HEK293 (cell line): ENCODE results near the gene CEACAM6.
A peak's percentile ranks its signal among the peaks of the same experiment; 100 is the strongest.
"Not testable (repeated sequence)": the region's sequence is repeated elsewhere in the genome, so short reads cannot be mapped to it uniquely, and the experiment has no call there.

ENCODE experiments used
- CTCF ChIA-PET: fragments of 350-600 bp; formaldehyde crosslinking; extraction: SDS; loops from one replicate; lab custom pipeline; 2021; ENCODE audit warnings: antibody characterized with exemption; lab: Yijun Ruan, JAX
- POLR2A ChIA-PET: fragments of 300-600 bp; formaldehyde crosslinking; extraction: SDS; loops from one replicate; lab custom pipeline; 2020; ENCODE audit warnings: antibody characterized with exemption, inconsistent platforms; lab: Yijun Ruan, JAX
- H3K27ac ChIP-seq: fragments of 200-500 bp; sonication (Bioruptor generic); 2 replicates; pipeline ENCODE4 v1.5.1; 2014; ENCODE audit warnings: low read depth, low read length, control low read depth, inconsistent platforms; ENCODE audit errors: extremely low read depth
- H3K36me3 ChIP-seq, 2 experiments: fragments of 200-500 bp in 1 of 2; sonication (Bioruptor generic) in 1 of 2; 1 replicate in 1 of 2; 2 replicates in 1 of 2; pipeline ENCODE4 v1.5.1; 2014 to 2017; ENCODE audit warnings: inconsistent platforms in 2 of 2, low read length in 2 of 2; ENCODE audit not compliant: control insufficient read depth in 2 of 2, insufficient read depth in 1 of 2
- H3K4me1 ChIP-seq: fragments of 200-500 bp; sonication (Bioruptor generic); 2 replicates; pipeline ENCODE4 v1.5.1; 2014; ENCODE audit warnings: mild to moderate bottlenecking, low read length, inconsistent platforms; ENCODE audit not compliant: control insufficient read depth, insufficient read depth
- H3K4me3 ChIP-seq: 2 replicates; pipeline ENCODE4 v1.5.1; 2011; ENCODE audit warnings: low read depth, mild to moderate bottlenecking, control low read depth, low read length, moderate library complexity
- H3K9me3 ChIP-seq: fragments of 200-500 bp; sonication (Bioruptor generic); 2 replicates; pipeline ENCODE4 v1.5.1; 2014; ENCODE audit warnings: low read depth, low read length, inconsistent platforms; ENCODE audit not compliant: control insufficient read depth, insufficient read depth
- GLIS1 ChIP-seq: fragments of 450-650 bp; formaldehyde crosslinking; IDR thresholded peaks from 2 replicates; pipeline ENCODE4 v1.5.1; 2016; ENCODE audit warnings: missing biosample characterization, missing genetic modification characterization
- HOXD13 ChIP-seq: sonication (generic); formaldehyde crosslinking; IDR thresholded peaks from 2 replicates; pipeline ENCODE4 v1.8.0; 2022; ENCODE audit warnings: missing genetic modification reagents, borderline replicate concordance
- KLF7 ChIP-seq: fragments of 450-650 bp; formaldehyde crosslinking; IDR thresholded peaks from 2 replicates; pipeline ENCODE4 v1.5.1; 2016; ENCODE audit warnings: missing biosample characterization, missing genetic modification characterization, borderline replicate concordance
- KLF9 ChIP-seq: fragments of 450-650 bp; formaldehyde crosslinking; IDR thresholded peaks from 2 replicates; pipeline ENCODE4 v1.5.1; 2016; ENCODE audit warnings: missing biosample characterization, missing genetic modification characterization, low read depth
- MZF1 ChIP-seq: fragments of 450-650 bp; formaldehyde crosslinking; IDR thresholded peaks from 2 replicates; pipeline ENCODE4 v1.5.1; 2017; ENCODE audit warnings: missing biosample characterization, missing genetic modification characterization, borderline replicate concordance
- WT1 ChIP-seq: fragments of 450-650 bp; formaldehyde crosslinking; IDR thresholded peaks from 2 replicates; pipeline ENCODE4 v1.5.1; 2016; ENCODE audit warnings: missing biosample characterization, missing genetic modification characterization
- ZNF302 ChIP-seq: fragments of 450-650 bp; formaldehyde crosslinking; IDR thresholded peaks from 2 replicates; pipeline ENCODE4 v1.5.1; 2016; ENCODE audit warnings: missing biosample characterization, missing genetic modification characterization, low read depth
- ZNF37A ChIP-seq: fragments of 450-650 bp; IDR thresholded peaks from 2 replicates; pipeline ENCODE4 v1.5.1; 2018; ENCODE audit warnings: missing biosample characterization, missing genetic modification characterization
- ZNF423 ChIP-seq: fragments of 450-650 bp; formaldehyde crosslinking; IDR thresholded peaks from 2 replicates; pipeline ENCODE4 v1.5.1; 2016; ENCODE audit warnings: missing biosample characterization, missing genetic modification characterization
- ZNF560 ChIP-seq: fragments of 450-650 bp; formaldehyde crosslinking; IDR thresholded peaks from 2 replicates; pipeline ENCODE4 v1.5.1; 2017; ENCODE audit warnings: missing biosample characterization, missing genetic modification characterization, borderline replicate concordance
- ZNF624 ChIP-seq: fragments of 450-650 bp; formaldehyde crosslinking; IDR thresholded peaks from 2 replicates; pipeline ENCODE4 v1.5.1; 2017; ENCODE audit warnings: missing biosample characterization, missing genetic modification characterization
- ZNF777 ChIP-seq: fragments of 450-650 bp; formaldehyde crosslinking; IDR thresholded peaks from 2 replicates; pipeline ENCODE4 v1.5.1; 2017; ENCODE audit warnings: missing biosample characterization, missing genetic modification characterization, borderline replicate concordance
- TF ChIP-seq, protein P1 (sequence below): fragments of 450-650 bp; formaldehyde crosslinking; IDR thresholded peaks from 2 replicates; pipeline ENCODE4 v1.5.1; 2016; ENCODE audit warnings: missing biosample characterization, missing genetic modification characterization, borderline replicate concordance
- TF ChIP-seq, protein P2 (sequence below): fragments of 450-650 bp; formaldehyde crosslinking; IDR thresholded peaks from 2 replicates; pipeline ENCODE4 v1.5.1; 2017; ENCODE audit warnings: missing biosample characterization, missing genetic modification characterization
- TF ChIP-seq, protein P3 (sequence below): fragments of 450-650 bp; formaldehyde crosslinking; IDR thresholded peaks from 2 replicates; pipeline ENCODE4 v1.5.1; 2016; ENCODE audit warnings: missing biosample characterization, missing genetic modification characterization

CEACAM6 gene

DNA sequence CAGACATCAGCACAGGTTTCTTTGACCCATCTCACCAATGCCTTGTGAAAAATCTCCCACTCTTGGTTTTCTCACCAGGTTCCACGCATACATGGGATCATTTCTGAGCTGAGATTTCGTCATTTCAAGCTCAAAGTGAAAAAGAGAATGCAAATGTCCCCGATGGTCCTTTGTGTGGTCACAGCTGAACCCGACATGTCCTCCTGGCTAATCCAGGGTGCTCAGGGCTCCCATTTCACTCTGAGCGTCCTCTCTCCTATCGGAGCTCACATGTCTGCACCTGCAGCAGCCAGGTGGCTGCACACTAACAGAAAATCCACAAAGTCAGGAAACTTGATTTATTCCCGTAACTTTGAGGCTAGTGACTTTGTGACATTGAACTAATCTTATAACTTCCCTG is 31.7 kb downstream of the CEACAM6 start:
- H3K27ac ChIP-seq, result no peak overlapping the region
- no peak for TF ChIP-seq ZNF37A (tag by site-specific recombination)
- no peak for TF ChIP-seq ZNF777 (tag by site-specific recombination)
- TF ChIP-seq KLF7 (tag by site-specific recombination), result no peak
- TF ChIP-seq MZF1, result no peak
- TF ChIP-seq KLF9 (tag by site-specific recombination), result no peak
- no peak for TF ChIP-seq HOXD13 (CRISPR knock-in tag)
- no peak for TF ChIP-seq WT1 (tag by site-specific recombination)
- no peak for TF ChIP-seq ZNF560 (tag by site-specific recombination)
- TF ChIP-seq ZNF302 (tag by site-specific recombination), result no peak
- TF ChIP-seq, protein P1, sequence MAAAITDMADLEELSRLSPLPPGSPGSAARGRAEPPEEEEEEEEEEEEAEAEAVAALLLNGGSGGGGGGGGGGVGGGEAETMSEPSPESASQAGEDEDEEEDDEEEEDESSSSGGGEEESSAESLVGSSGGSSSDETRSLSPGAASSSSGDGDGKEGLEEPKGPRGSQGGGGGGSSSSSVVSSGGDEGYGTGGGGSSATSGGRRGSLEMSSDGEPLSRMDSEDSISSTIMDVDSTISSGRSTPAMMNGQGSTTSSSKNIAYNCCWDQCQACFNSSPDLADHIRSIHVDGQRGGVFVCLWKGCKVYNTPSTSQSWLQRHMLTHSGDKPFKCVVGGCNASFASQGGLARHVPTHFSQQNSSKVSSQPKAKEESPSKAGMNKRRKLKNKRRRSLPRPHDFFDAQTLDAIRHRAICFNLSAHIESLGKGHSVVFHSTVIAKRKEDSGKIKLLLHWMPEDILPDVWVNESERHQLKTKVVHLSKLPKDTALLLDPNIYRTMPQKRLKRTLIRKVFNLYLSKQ (tag by site-specific recombination), result no peak
- TF ChIP-seq, all 188 proteins: peak for 0
- Histone ChIP-seq H3K36me3 (no peaks in the 10 kb centered on the region), H3K9me3 (no peaks in the 10 kb centered on the region), H3K4me1 (peaks cover 3% of the 10 kb centered on the region; the same call in 1 of the 2 replicates), H3K4me3 (no peak overlapping the region)
- CTCF ChIA-PET, result interaction anchor here (0.6 to 8.3 kb wide), 11 partner anchors 7 to 813 kb away, joined by 3 to 226 read pairs (median 21); partner anchors contain the start of genes CEACAM3 and CEACAM6
- POLR2A ChIA-PET, result interaction anchor here (0.9 kb wide), 1 partner anchor 24 kb away, joined by 3 read pairs; no protein-coding TSS in a partner anchor

DNA sequence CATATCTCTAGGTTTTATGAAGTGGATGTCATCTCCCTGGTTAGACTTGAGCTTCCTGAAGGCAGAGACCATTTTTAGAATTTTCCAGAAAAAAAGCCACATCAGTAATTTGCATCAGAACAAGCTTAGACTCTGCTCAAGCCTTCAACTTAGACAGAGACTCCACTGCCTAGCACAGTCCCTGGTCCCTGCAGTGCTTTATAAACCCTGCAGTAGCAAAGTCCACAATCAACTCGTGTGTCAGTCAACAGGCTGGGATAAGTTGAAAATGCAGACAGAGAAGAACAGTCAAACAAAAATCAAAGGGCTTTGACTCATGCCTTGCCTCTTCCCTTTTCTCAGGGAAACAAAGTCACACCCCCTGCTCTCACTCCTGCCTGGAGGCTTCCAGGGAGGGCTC is 33.2 kb downstream of the CEACAM6 start:
- CTCF ChIA-PET, result interaction anchor here (0.6 to 0.7 kb wide), 3 partner anchors 33 to 300 kb away, joined by 3 to 4 read pairs (median 4); no protein-coding TSS in a partner anchor

DNA sequence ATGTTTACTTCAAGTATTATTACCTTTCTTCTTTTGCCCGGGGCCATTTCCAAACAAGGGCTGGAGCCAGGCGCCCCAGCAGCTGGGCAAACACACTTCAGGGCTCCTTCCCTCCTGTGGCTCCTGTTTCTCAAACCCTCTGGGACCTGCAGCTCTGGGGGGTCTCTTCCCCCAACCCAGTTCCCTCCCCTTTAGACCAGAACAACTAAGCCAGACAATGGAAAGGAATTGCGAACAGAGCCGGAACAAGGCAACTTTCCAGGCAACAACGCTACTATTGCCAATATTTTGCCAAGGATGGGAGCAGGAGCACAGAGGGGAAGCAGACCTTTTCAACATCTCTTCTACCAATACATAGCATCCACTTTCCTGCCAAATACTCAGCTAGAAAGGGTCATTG is 33.7 kb downstream of the CEACAM6 start:
- H3K9me3 ChIP-seq, H3K27ac ChIP-seq, H3K4me1 ChIP-seq, H3K4me3 ChIP-seq, H3K36me3 ChIP-seq, POLR2A ChIA-PET: not testable (repeated sequence)
- CTCF ChIA-PET, result interaction anchor here (0.9 kb wide), 1 partner anchor 82 kb away, joined by 4 read pairs; no protein-coding TSS in a partner anchor
- TF ChIP-seq GLIS1 (tag by site-specific recombination) (peak; percentile 76), ZNF423 (tag by site-specific recombination) (0 out of 2 replicates have a peak, but pooled peaks have one; percentile 19)

More for the DNA sequence above, 33.2 kb downstream of the CEACAM6 start:
- H3K9me3 ChIP-seq, H3K4me1 ChIP-seq, H3K36me3 ChIP-seq, POLR2A ChIA-PET, H3K4me3 ChIP-seq, H3K27ac ChIP-seq: not testable (repeated sequence)

DNA sequence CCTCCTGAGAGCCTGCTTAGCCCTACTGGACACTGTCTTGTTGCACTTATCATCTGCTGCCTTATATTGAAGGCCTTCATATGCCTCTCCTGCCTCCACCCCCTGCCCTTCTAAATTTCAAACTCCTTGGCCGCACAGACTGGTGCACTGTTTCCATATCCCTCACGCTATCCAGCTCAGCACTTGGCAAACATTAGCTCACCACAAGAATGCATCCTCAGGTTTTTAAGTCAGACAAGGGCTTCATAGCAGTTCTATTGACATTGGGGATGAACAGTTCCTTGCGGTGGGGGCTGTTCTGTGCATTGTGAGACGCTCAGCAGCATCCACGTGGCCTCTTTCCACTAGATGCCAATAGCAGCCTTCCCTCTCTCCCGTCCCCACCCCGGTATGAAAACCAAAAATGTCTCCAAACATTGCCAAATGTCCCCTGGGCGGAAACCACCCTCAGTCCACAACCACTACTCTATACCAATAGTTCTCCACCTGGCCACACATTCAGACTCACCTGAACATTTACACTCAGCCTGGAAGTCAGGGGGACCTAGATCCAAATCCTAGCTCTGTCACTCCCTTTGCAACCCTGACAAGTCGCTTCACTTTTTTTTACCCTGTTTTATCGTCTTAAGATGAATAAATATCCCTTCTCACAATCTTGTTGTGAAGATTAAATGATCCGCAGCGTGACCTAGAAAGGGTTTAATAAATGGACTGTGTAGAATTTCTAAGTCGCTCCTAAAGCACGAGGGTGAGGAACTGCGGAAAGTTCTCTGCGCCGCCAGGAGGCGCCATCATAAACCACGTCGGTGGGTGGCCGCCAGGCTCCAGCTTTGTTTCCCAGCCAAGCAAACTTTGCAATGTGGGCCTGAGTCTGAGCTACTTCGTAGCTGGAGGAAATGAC is 37.4 kb downstream of the CEACAM6 start:
- Histone ChIP-seq H3K36me3 (no peaks in the 10 kb centered on the region), H3K9me3 (no peaks in the 10 kb centered on the region), H3K4me3 (no peak overlapping the region), H3K27ac (no peak overlapping the region), H3K4me1 (no peaks in the 10 kb centered on the region; the same call in 1 of the 2 replicates)
- CTCF ChIA-PET, result interaction anchor here (0.5 to 8.3 kb wide), 42 partner anchors 10 to 1711 kb away, joined by 3 to 202 read pairs (median 4); partner anchors contain the start of genes B9D2 and CEACAM6
- POLR2A ChIA-PET, result no interaction called here
- TF ChIP-seq, protein P2, sequence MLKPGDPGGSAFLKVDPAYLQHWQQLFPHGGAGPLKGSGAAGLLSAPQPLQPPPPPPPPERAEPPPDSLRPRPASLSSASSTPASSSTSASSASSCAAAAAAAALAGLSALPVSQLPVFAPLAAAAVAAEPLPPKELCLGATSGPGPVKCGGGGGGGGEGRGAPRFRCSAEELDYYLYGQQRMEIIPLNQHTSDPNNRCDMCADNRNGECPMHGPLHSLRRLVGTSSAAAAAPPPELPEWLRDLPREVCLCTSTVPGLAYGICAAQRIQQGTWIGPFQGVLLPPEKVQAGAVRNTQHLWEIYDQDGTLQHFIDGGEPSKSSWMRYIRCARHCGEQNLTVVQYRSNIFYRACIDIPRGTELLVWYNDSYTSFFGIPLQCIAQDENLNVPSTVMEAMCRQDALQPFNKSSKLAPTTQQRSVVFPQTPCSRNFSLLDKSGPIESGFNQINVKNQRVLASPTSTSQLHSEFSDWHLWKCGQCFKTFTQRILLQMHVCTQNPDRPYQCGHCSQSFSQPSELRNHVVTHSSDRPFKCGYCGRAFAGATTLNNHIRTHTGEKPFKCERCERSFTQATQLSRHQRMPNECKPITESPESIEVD, result no peak
- TF ChIP-seq, protein P3, sequence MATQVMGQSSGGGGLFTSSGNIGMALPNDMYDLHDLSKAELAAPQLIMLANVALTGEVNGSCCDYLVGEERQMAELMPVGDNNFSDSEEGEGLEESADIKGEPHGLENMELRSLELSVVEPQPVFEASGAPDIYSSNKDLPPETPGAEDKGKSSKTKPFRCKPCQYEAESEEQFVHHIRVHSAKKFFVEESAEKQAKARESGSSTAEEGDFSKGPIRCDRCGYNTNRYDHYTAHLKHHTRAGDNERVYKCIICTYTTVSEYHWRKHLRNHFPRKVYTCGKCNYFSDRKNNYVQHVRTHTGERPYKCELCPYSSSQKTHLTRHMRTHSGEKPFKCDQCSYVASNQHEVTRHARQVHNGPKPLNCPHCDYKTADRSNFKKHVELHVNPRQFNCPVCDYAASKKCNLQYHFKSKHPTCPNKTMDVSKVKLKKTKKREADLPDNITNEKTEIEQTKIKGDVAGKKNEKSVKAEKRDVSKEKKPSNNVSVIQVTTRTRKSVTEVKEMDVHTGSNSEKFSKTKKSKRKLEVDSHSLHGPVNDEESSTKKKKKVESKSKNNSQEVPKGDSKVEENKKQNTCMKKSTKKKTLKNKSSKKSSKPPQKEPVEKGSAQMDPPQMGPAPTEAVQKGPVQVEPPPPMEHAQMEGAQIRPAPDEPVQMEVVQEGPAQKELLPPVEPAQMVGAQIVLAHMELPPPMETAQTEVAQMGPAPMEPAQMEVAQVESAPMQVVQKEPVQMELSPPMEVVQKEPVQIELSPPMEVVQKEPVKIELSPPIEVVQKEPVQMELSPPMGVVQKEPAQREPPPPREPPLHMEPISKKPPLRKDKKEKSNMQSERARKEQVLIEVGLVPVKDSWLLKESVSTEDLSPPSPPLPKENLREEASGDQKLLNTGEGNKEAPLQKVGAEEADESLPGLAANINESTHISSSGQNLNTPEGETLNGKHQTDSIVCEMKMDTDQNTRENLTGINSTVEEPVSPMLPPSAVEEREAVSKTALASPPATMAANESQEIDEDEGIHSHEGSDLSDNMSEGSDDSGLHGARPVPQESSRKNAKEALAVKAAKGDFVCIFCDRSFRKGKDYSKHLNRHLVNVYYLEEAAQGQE (tag by site-specific recombination), result no peak
- no peak for TF ChIP-seq ZNF624
